Stimulated activated CD4-positive, alpha-beta T cell treated with anti-CD3 and anti-CD28 coated beads, TNF-alpha, amount 100 ng/mL, for 1 hour (primary cell): ENCODE measurements around the gene WDR86.
A peak's percentile ranks its signal among the peaks of the same experiment; 100 is the strongest.

Source experiments
- DNase-seq, 3 donors: peaks; one replicate each; pipeline ENCODE4 v3.0.0-alpha.2; 2020; ENCODE audit warnings: low read depth in 3 of 3, low spot score in 1 of 3

The WDR86 gene

GRCh38 chr7:151392002-151392401 lies 17.8 kb downstream of the WDR86 start:
- no peak for DNase-seq

- no peak for DNase-seq
Measured at GRCh38 chr7:151391358-151391730, 18.5 kb downstream of the WDR86 start.

- no peak for DNase-seq
Measured at GRCh38 chr7:151390598-151391357, 19.1 kb downstream of the WDR86 start.

- DNase-seq: no peak
Measured at GRCh38 chr7:151389768-151390597, 19.9 kb downstream of the WDR86 start.

- no peak for DNase-seq
Measured at GRCh38 chr7:151389096-151389767, 20.6 kb downstream of the WDR86 start.

GRCh38 chr7:151388430-151388829 lies 21.4 kb downstream of the WDR86 start:
- DNase-seq: no peak

- no peak for DNase-seq
Measured at GRCh38 chr7:151388007-151388297, 21.9 kb downstream of the WDR86 start.

GRCh38 chr7:151387161-151388006 lies 22.5 kb downstream of the WDR86 start:
- no peak for DNase-seq

- DNase-seq: no peak
Measured at GRCh38 chr7:151386301-151387160, 23.3 kb downstream of the WDR86 start.

GRCh38 chr7:151385626-151386300 lies 24.1 kb downstream of the WDR86 start:
- no peak for DNase-seq

GRCh38 chr7:151384776-151385625 lies 24.8 kb downstream of the WDR86 start:
- DNase-seq: no peak

GRCh38 chr7:151384352-151384697 lies 25.5 kb downstream of the WDR86 start:
- DNase-seq: no peak

- no peak for DNase-seq
Measured at GRCh38 chr7:151383638-151384351, 26.0 kb downstream of the WDR86 start.

GRCh38 chr7:151382079-151382885 lies 27.6 kb downstream of the WDR86 start:
- no peak for DNase-seq

- DNase-seq: peak in 2 of 3 donors; percentile 10 to 12
Measured at GRCh38 chr7:151381348-151382078, 28.3 kb downstream of the WDR86 start.

GRCh38 chr7:151381098-151381347 lies 28.8 kb downstream of the WDR86 start:
- DNase-seq: no peak
